HG03175 (cell line): ENCODE data around the gene SEMA6B.
"Not testable (repeated sequence)": the region's sequence is repeated elsewhere in the genome, so short reads cannot be mapped to it uniquely, and the experiment has no call there.

Experiments
- ATAC-seq: cut with Tn5 transposase; IDR thresholded peaks from one replicate; pipeline ENCODE4 v1.9.1; 2021; ENCODE audit warnings: mild to moderate bottlenecking, moderate library complexity; ENCODE audit not compliant: unreplicated experiment

The SEMA6B gene

GRCh38 chr19:4527377-4527776 is 32.1 kb downstream of the SEMA6B start:
- not testable (repeated sequence) for ATAC-seq

- no peak for ATAC-seq
These were observed 33.9 kb downstream of the SEMA6B start for GRCh38 chr19:4525563-4526002.

- no peak for ATAC-seq
These were observed 34.5 kb downstream of the SEMA6B start for GRCh38 chr19:4524808-4525562.

GRCh38 chr19:4523306-4524110 is 36.0 kb downstream of the SEMA6B start:
- ATAC-seq, result no peak

- ATAC-seq, result no peak
These were observed 37.0 kb downstream of the SEMA6B start for GRCh38 chr19:4522291-4523002.

GRCh38 chr19:4521888-4522242 is 37.6 kb downstream of the SEMA6B start:
- ATAC-seq, result no peak

- ATAC-seq, result no peak
These were observed 38.2 kb downstream of the SEMA6B start for GRCh38 chr19:4521170-4521887.

- ATAC-seq, result no peak
These were observed 39.8 kb downstream of the SEMA6B start for GRCh38 chr19:4519521-4520277.

GRCh38 chr19:4519172-4519496 is 40.4 kb downstream of the SEMA6B start:
- ATAC-seq, result no peak

GRCh38 chr19:4518345-4519171 is 40.9 kb downstream of the SEMA6B start, which contains the start of gene PLIN4:
Gene PLIN4, minus strand, starts transcription at chr19:4518486. Its CDS starts 214 bp downstream, at chr19:4518272.
- no peak for ATAC-seq

- no peak for ATAC-seq
These were observed 41.9 kb downstream of the SEMA6B start for GRCh38 chr19:4517451-4518057.

- no peak for ATAC-seq
These were observed 42.6 kb downstream of the SEMA6B start for GRCh38 chr19:4516939-4517300.

- ATAC-seq, result no peak
These were observed 43.1 kb downstream of the SEMA6B start for GRCh38 chr19:4516199-4516938.

- ATAC-seq, result no peak
These were observed 43.8 kb downstream of the SEMA6B start for GRCh38 chr19:4515732-4516131.

GRCh38 chr19:4513248-4513647 is 46.2 kb downstream of the SEMA6B start:
- ATAC-seq, result no peak

GRCh38 chr19:4512070-4512469 is 47.4 kb downstream of the SEMA6B start:
- no peak for ATAC-seq

- no peak for ATAC-seq
These were observed 48.0 kb downstream of the SEMA6B start for GRCh38 chr19:4511300-4512054.
